Activated CD4-positive, alpha-beta memory T cell treated with anti-CD3 and anti-CD28 coated beads for 36 hours (primary cell): ENCODE measurements around the gene GLIPR1L1. TPM values are rescaled to one million over a fixed set of nuclear protein-coding genes. Genes with fewer than 3 reads are reported as not detected.

Experiments used
- CTCF ChIA-PET: fragments of 350-600 bp; sonication (Branson Sonifier 250); formaldehyde crosslinking; loops from one replicate; lab custom pipeline; 2021; ENCODE audit warnings: antibody characterized with exemption, inconsistent platforms; lab: Charles Lee
- POLR2A ChIA-PET: fragments of 350-600 bp; sonication (Branson Sonifier 250); formaldehyde crosslinking; loops from one replicate; lab custom pipeline; 2021; ENCODE audit warnings: antibody characterized with exemption; lab: Charles Lee
- DNase-seq: peaks from one replicate; pipeline ENCODE4 v3.0.0-alpha.2; 2020
- H3K27ac Mint-ChIP-seq: one replicate; pipeline ENCODE4 v1.8.0; 2021; ENCODE audit warnings: mixed read lengths
- H3K27me3 Mint-ChIP-seq: one replicate; pipeline ENCODE4 v1.8.0; 2021; ENCODE audit warnings: mixed read lengths
- H3K36me3 Mint-ChIP-seq: one replicate; pipeline ENCODE4 v1.8.0; 2021; ENCODE audit warnings: mixed read lengths
- H3K4me1 Mint-ChIP-seq: one replicate; pipeline ENCODE4 v1.8.0; 2021; ENCODE audit warnings: low read depth, mixed read lengths
- H3K4me3 Mint-ChIP-seq: one replicate; pipeline ENCODE4 v1.8.0; 2021; ENCODE audit warnings: mild to moderate bottlenecking, mixed read lengths
- H3K9me3 Mint-ChIP-seq: one replicate; pipeline ENCODE4 v1.8.0; 2021; ENCODE audit warnings: mixed read lengths
- intact Hi-C: fragments of 100-400 bp; cut with micrococcal nuclease; formaldehyde crosslinking; loops from one replicate; pipeline ENCODE4 v1.15.1; 2023
- total RNA-seq, 2 experiments: library from RNA; stranded (reverse); gene quantifications; one replicate each; pipeline ENCODE4 v1.2.3, GENCODE V29; 2021

Gene GLIPR1L1
- total RNA-seq, 2 experiments from 2014 or later, result not detected

GRCh38 chr12:75404231-75404630 is 69.8 kb downstream of the GLIPR1L1 start:
- Mint-ChIP-seq H3K4me3 (no peak overlapping the region), H3K36me3 (no peaks in the 10 kb centered on the region), H3K9me3 (no peaks in the 10 kb centered on the region), H3K27me3 (no peaks in the 10 kb centered on the region), H3K4me1 (no peaks in the 10 kb centered on the region), H3K27ac (no peak overlapping the region)
- ChIA-PET POLR2A (no interaction called here), CTCF (interaction anchor here (0.6 to 1.6 kb wide), 2 partner anchors 13 to 601 kb away, joined by 4 to 8 read pairs; partner anchors contain the start of gene GLIPR1L2)
- intact Hi-C loops, result no loop called here
- no peak for DNase-seq

GRCh38 chr12:75407683-75408082 is 73.2 kb downstream of the GLIPR1L1 start:
- POLR2A ChIA-PET, result no interaction called here
- CTCF ChIA-PET, result interaction anchor here (1.0 kb wide), 2 partner anchors 16 to 24 kb away, joined by 3 to 4 read pairs; no protein-coding TSS in a partner anchor

DNA sequence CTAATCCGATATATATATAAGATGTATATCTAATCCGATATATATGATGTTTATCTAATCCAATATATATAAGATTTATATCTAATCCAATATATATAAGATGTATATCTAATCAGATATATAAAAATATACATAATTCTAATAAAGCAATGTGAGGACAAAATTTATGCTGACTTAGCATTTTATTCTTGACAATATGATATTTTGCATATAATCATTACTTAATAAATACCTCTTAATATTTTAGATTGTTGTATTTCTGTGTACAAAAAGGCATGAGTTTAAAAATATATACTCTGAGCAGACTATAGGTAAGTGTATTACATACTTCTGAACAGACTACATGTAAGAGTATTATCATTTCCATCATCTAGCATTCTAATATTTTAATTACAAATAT is 75.4 kb downstream of the GLIPR1L1 start:
- DNase-seq, result no peak
- no peak overlapping the region for H3K27ac Mint-ChIP-seq
- intact Hi-C loops, result no loop called here
- no peaks in the 10 kb centered on the region for H3K9me3 Mint-ChIP-seq
- no peaks in the 10 kb centered on the region for H3K36me3 Mint-ChIP-seq
- ChIA-PET POLR2A (no interaction called here), CTCF (no interaction called here)
- H3K4me3 Mint-ChIP-seq, result no peak overlapping the region
- H3K27me3 Mint-ChIP-seq, result no peaks in the 10 kb centered on the region
- H3K4me1 Mint-ChIP-seq, result no peaks in the 10 kb centered on the region

More at GRCh38 chr12:75407683-75408082, 73.2 kb downstream of the GLIPR1L1 start:
- H3K4me3 Mint-ChIP-seq, result no peak overlapping the region
- intact Hi-C loops, result no loop called here
- H3K4me1 Mint-ChIP-seq, result no peaks in the 10 kb centered on the region
- H3K36me3 Mint-ChIP-seq, result no peaks in the 10 kb centered on the region
- DNase-seq, result no peak
- H3K27ac Mint-ChIP-seq, result no peak overlapping the region
- no peaks in the 10 kb centered on the region for H3K9me3 Mint-ChIP-seq
- H3K27me3 Mint-ChIP-seq, result no peaks in the 10 kb centered on the region

- Mint-ChIP-seq H3K4me1 (no peaks in the 10 kb centered on the region), H3K27me3 (no peaks in the 10 kb centered on the region), H3K4me3 (no peak overlapping the region), H3K36me3 (no peaks in the 10 kb centered on the region), H3K27ac (no peak overlapping the region), H3K9me3 (peaks cover 3% of the 10 kb centered on the region)
- DNase-seq, result no peak
- CTCF ChIA-PET, result no interaction called here
- POLR2A ChIA-PET, result no interaction called here
- intact Hi-C loops, result no loop called here
Measured at GRCh38 chr12:75414671-75415070, 80.2 kb downstream of the GLIPR1L1 start.

GRCh38 chr12:75419841-75420240 is 85.4 kb downstream of the GLIPR1L1 start:
- H3K4me3 Mint-ChIP-seq, result no peak overlapping the region
- H3K4me1 Mint-ChIP-seq, result no peaks in the 10 kb centered on the region
- H3K27me3 Mint-ChIP-seq, result peaks cover 1% of the 10 kb centered on the region
- intact Hi-C loops, result no loop called here
- DNase-seq, result no peak
- H3K9me3 Mint-ChIP-seq, result peaks cover 3% of the 10 kb centered on the region
- no peak overlapping the region for H3K27ac Mint-ChIP-seq
- CTCF ChIA-PET, result interaction anchor here (1.0 to 1.1 kb wide), 2 partner anchors 28 to 89 kb away, joined by 3 to 4 read pairs; partner anchors contain the start of gene GLIPR1L2
- POLR2A ChIA-PET, result no interaction called here
- no peaks in the 10 kb centered on the region for H3K36me3 Mint-ChIP-seq

Other genes with a start within 250 kb of the GLIPR1L1 start
- gene KCNC2, start 124.8 kb upstream of the GLIPR1L1 start, total RNA-seq, result not detected
- gene CAPS2, start 4.3 kb upstream of the GLIPR1L1 start, total RNA-seq, result 1 to 10 TPM; 2.1 to 2.7 TPM
- gene GLIPR1L2, start 56.4 kb downstream of the GLIPR1L1 start, total RNA-seq, result under 1 TPM; 0.17 to 0.24 TPM
- 1 to 10 TPM; 5.8 to 6.8 TPM for gene GLIPR1, start 146.1 kb downstream of the GLIPR1L1 start, total RNA-seq
- gene KRR1, start 176.9 kb downstream of the GLIPR1L1 start, total RNA-seq, result 100 to 1,000 TPM in 1 of 2 experiments, 10 to 100 TPM in 1; 96.6 to 106 TPM